Epithelial cell of umbilical artery (primary cell): Measurements from ENCODE around the gene MRPL43. TPM values are rescaled to one million over a fixed set of nuclear protein-coding genes. Genes with fewer than 3 reads are reported as not detected.

Experiments
- total RNA-seq: library from RNA; depleted of rRNA; stranded (reverse); fragments of >200 nt; gene quantifications from 2 replicates; pipeline ENCODE4 v1.2.3, GENCODE V29; 2014

Gene MRPL43
- 58.1 and 83.1 TPM in 2 replicates for total RNA-seq

DNA sequence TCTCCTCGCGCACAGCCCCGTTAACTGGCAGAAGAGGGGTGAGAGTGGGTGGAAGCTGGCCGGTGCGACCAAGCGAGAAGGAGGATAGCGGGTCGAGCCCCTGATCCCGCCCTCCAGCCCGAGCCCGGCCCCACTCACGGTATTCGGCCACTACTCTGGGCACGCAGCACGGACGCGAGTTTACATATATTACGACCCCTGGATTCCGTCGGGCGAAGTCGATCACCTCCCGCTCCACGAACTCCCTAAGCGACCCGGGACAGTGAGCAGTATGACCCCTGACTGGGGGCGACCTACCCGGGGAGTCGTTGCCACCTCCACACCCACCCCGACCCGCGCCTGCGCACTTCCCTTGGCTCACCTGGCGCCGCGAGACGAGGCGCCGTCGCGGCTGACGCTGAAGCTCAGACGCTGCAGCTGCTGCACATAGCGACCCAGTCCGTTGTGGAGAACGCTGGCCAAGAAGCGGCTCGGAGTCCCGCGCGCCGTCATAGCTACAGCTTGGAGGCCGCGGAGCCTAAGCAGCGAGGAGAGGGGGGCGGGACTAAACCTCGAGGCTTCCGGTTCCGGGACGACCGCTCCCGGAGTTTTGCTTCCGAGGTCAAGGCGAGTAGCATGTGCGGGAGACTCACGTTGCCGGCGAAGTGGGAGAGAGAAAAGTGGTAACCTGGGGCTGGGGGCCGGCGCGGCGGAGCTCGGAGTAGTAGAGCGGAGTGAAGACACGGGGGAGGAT, at the start of gene MRPL43, which contains the start of gene TWNK:
TSS of gene MRPL43 (minus strand) at position 546 of the 733 bp plus-strand sequence. CDS start at position 492, 54 bp downstream.
TSS of gene TWNK (plus strand) at position 592 of the 733 bp plus-strand sequence. CDS start 668 bp downstream, outside the sequence.

GRCh38 chr10:101031128-101031795, 44.0 kb upstream of the MRPL43 start, which contains the start of the genes PDZD7 and SFXN3:
Gene PDZD7, minus strand, starts transcription at chr10:101031129. Its CDS starts 910 bp downstream, at chr10:101030219.
Gene SFXN3, plus strand, starts transcription at chr10:101031234. Its CDS starts 3,461 bp downstream, at chr10:101034695.

GRCh38 chr10:100999742-101000126, 12.4 kb upstream of the MRPL43 start, which contains the start of gene LZTS2:
Gene LZTS2, plus strand, starts transcription at chr10:100999808. Its CDS starts 2,731 bp downstream, at chr10:101002539.

GRCh38 chr10:100969187-100970075, 17.9 kb downstream of the MRPL43 start, which contains the start of gene SEMA4G:
Gene SEMA4G, plus strand, starts transcription at chr10:100969504. Its CDS starts 3,409 bp downstream, at chr10:100972913.

Other genes starting within 250 kb of the MRPL43 start
- gene PAX2, start 241.9 kb downstream of the MRPL43 start, total RNA-seq, result not detected in 2 replicates
- 14.0 and 25.8 TPM in 2 replicates for gene SLF2, start 74.5 kb downstream of the MRPL43 start, total RNA-seq
- 0.30 and 0.65 TPM in 2 replicates for gene SEMA4G, start 18.0 kb downstream of the MRPL43 start, total RNA-seq
- gene TWNK, start within 50 bp of the MRPL43 start, total RNA-seq, result 8.8 and 10.9 TPM in 2 replicates
- 37.4 and 58.7 TPM in 2 replicates for gene LZTS2, start 12.3 kb upstream of the MRPL43 start, total RNA-seq
- 0.65 and 1.1 TPM in 2 replicates for gene PDZD7, start 43.6 kb upstream of the MRPL43 start, total RNA-seq
- 51.3 and 52.0 TPM in 2 replicates for gene SFXN3, start 43.7 kb upstream of the MRPL43 start, total RNA-seq
- gene KAZALD1, start 74.5 kb upstream of the MRPL43 start, total RNA-seq, result 3.6 and 7.6 TPM in 2 replicates
- gene TLX1, start 143.8 kb upstream of the MRPL43 start, total RNA-seq, result 0.15 TPM in 1 of 2 replicates, not detected in the other
- gene LBX1, start 242.0 kb upstream of the MRPL43 start, total RNA-seq, result not detected in 2 replicates